HepG2 (cell line): ENCODE data around the gene TSHZ2. TPM values are rescaled to one million over a fixed set of nuclear protein-coding genes. Genes with fewer than 3 reads are reported as not detected.

Experiments
- BRF2 ChIP-seq: sonication (generic); formaldehyde crosslinking; IDR thresholded peaks from 2 replicates; pipeline ENCODE4 v1.8.1; 2022; ENCODE audit warnings: mild to moderate bottlenecking, missing genetic modification reagents
- CAMTA2 ChIP-seq: sonication (generic); formaldehyde crosslinking; IDR thresholded peaks from 2 replicates; pipeline ENCODE4 v1.4.0; 2020; ENCODE audit warnings: mild to moderate bottlenecking, missing genetic modification reagents, borderline replicate concordance
- FIP1L1 ChIP-seq: fragments of 200-400 bp; formaldehyde crosslinking; IDR thresholded peaks from 2 replicates; pipeline ENCODE4 v1.6.1; 2018; ENCODE audit warnings: low read depth, mild to moderate bottlenecking, low read length, moderate library complexity, borderline replicate concordance; ENCODE audit not compliant: insufficient read depth
- MTA3 ChIP-seq: sonication (generic); formaldehyde crosslinking; IDR thresholded peaks from 2 replicates; pipeline ENCODE4 v1.4.0; 2020; ENCODE audit warnings: missing genetic modification reagents
- PHF21A ChIP-seq: sonication (generic); formaldehyde crosslinking; IDR thresholded peaks from 2 replicates; pipeline ENCODE4 v1.5.0; 2020; ENCODE audit warnings: mild to moderate bottlenecking, missing genetic modification reagents
- TAF15 ChIP-seq: fragments of 200-400 bp; formaldehyde crosslinking; IDR thresholded peaks from one replicate; pipeline ENCODE4 v1.6.1; 2018; ENCODE audit warnings: mild to moderate bottlenecking, low read depth, low read length; ENCODE audit not compliant: poor library complexity, severe bottlenecking
- ZC3H13 ChIP-seq: sonication (generic); formaldehyde crosslinking; IDR thresholded peaks from 2 replicates; pipeline ENCODE4 v1.8.1; 2023; ENCODE audit warnings: mild to moderate bottlenecking, missing genetic modification reagents, moderate library complexity
- ZFAT ChIP-seq: sonication (generic); formaldehyde crosslinking; conservative IDR thresholded peaks from 2 replicates; pipeline ENCODE4 v1.8.1; 2023; ENCODE audit warnings: missing genetic modification reagents, inconsistent platforms
- ZGPAT ChIP-seq: IDR thresholded peaks from 2 replicates; pipeline ENCODE4 v1.6.1; 2016; ENCODE audit warnings: mild to moderate bottlenecking
- ZNF18 ChIP-seq: sonication (generic); formaldehyde crosslinking; IDR thresholded peaks from 2 replicates; pipeline ENCODE4 v1.8.0; 2022; ENCODE audit warnings: mild to moderate bottlenecking, missing genetic modification reagents; ENCODE audit not compliant: insufficient replicate concordance
- ZNF558 ChIP-seq: sonication (generic); formaldehyde crosslinking; IDR thresholded peaks from 2 replicates; pipeline ENCODE4 v1.9.0; 2022; ENCODE audit warnings: mild to moderate bottlenecking, missing genetic modification reagents, borderline replicate concordance
- ZSCAN30 ChIP-seq: sonication (generic); formaldehyde crosslinking; IDR thresholded peaks from 2 replicates; pipeline ENCODE4 v1.5.0; 2020; ENCODE audit warnings: mild to moderate bottlenecking, missing genetic modification reagents
- polyA plus RNA-seq, 8 experiments: library from polyadenylated mRNA; depleted of rRNA in 3 of 8; stranded (reverse) in 7 of 8; unstranded in 1 of 8; fragments of >200 nt; fragmentation: Illumina TruSeq in 4 of 8; extraction: Trizol in 4 of 8; gene quantifications; 2 replicates each; pipeline versions ENCODE4 v1.2.1 to v1.2.3, GENCODE V29; 2011 to 2016; ENCODE audit warnings: low read depth in 4 of 8, missing spikeins in 1 of 8, mixed read lengths in 1 of 8; ENCODE audit not compliant: insufficient read depth in 1 of 8
- total RNA-seq, 5 experiments: library from RNA; depleted of rRNA; stranded (reverse); fragments of >200 nt; fragmentation: Illumina TruSeq; extraction: Trizol; gene quantifications; 2 replicates each; pipeline ENCODE4 v1.2.3, GENCODE V29; 2016; ENCODE audit warnings: low read depth in 1 of 5
- TF ChIP-seq, protein P1 (sequence below): sonication (generic); formaldehyde crosslinking; IDR thresholded peaks from 2 replicates; pipeline ENCODE4 v1.4.0; 2020; ENCODE audit warnings: missing genetic modification reagents, borderline replicate concordance
- TF ChIP-seq, protein P2 (sequence below): sonication (generic); formaldehyde crosslinking; IDR thresholded peaks from 2 replicates; pipeline ENCODE4 v1.4.0; 2020; ENCODE audit warnings: missing genetic modification reagents
- TF ChIP-seq, protein P3 (sequence below): sonication (generic); formaldehyde crosslinking; IDR thresholded peaks from 2 replicates; pipeline ENCODE4 v1.5.0; 2020; ENCODE audit warnings: mild to moderate bottlenecking, missing genetic modification reagents

The TSHZ2 gene
- total and polyA plus RNA-seq, 2 of the 13 experiments (the other 11 are each of a cell fraction or from before 2014, with no cell fraction given) = 0.01 TPM; not detected in 1

DNA sequence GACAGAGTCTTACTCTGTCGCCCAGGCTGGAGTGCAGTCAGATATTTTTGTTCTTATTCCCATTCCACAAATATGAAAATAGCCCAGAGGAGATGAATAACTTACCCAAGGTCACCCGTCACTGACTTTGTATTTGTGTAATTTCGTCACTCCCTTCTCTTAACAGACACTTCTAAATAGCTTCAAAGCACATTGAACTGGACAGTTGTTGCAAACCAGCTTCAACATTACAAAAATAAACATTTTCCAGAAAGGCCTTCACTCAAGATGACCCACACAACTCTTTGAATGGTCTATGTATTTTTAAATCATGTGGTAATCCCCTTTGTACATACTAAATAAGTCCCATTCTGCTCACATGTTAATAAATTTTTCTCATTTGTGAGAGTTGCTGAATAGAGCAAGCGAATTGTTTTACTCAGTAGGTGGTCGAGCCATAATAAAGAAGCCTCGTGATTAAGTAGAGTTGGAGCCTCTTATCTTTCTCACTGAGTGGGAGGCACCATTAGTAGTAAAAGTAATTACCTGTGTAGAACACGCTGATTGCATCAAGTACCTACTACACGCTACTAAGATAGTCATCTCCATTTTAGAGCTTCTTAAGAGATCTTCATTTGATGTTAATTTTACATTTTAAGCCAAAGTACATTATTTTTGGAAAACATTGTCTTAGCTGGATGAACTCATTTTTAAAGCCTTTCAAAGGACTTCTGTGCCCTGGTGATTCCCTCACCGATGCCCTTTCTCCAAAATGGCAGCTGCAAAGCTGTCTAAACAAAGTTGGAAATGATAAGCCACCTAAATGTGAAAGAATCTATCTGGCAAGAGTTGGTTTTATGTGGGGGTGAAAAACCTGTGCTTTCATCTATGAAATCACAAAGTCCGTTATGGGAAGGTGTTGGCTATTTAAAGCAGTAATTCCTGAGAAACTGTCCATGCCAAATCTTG, 110.0 kb downstream of the TSHZ2 start (continued):
- TF ChIP-seq ZGPAT (CRISPR knock-in tag) (peak; percentile 60; the same call in 1 of the 2 replicates), ZNF18 (CRISPR knock-in tag) (no peak), CAMTA2 (CRISPR knock-in tag) (no peak), PHF21A (CRISPR knock-in tag) (0 out of 2 replicates have a peak, but pooled peaks have one; percentile 6), MTA3 (no peak), ZFAT (CRISPR knock-in tag) (no peak), ZNF558 (CRISPR knock-in tag) (no peak), TAF15 (no peak), ZSCAN30 (CRISPR knock-in tag) (no peak), FIP1L1 (no peak), BRF2 (CRISPR knock-in tag) (peak; percentile 49; the same call in 1 of the 2 replicates), ZC3H13 (no peak)
- TF ChIP-seq, protein P1, sequence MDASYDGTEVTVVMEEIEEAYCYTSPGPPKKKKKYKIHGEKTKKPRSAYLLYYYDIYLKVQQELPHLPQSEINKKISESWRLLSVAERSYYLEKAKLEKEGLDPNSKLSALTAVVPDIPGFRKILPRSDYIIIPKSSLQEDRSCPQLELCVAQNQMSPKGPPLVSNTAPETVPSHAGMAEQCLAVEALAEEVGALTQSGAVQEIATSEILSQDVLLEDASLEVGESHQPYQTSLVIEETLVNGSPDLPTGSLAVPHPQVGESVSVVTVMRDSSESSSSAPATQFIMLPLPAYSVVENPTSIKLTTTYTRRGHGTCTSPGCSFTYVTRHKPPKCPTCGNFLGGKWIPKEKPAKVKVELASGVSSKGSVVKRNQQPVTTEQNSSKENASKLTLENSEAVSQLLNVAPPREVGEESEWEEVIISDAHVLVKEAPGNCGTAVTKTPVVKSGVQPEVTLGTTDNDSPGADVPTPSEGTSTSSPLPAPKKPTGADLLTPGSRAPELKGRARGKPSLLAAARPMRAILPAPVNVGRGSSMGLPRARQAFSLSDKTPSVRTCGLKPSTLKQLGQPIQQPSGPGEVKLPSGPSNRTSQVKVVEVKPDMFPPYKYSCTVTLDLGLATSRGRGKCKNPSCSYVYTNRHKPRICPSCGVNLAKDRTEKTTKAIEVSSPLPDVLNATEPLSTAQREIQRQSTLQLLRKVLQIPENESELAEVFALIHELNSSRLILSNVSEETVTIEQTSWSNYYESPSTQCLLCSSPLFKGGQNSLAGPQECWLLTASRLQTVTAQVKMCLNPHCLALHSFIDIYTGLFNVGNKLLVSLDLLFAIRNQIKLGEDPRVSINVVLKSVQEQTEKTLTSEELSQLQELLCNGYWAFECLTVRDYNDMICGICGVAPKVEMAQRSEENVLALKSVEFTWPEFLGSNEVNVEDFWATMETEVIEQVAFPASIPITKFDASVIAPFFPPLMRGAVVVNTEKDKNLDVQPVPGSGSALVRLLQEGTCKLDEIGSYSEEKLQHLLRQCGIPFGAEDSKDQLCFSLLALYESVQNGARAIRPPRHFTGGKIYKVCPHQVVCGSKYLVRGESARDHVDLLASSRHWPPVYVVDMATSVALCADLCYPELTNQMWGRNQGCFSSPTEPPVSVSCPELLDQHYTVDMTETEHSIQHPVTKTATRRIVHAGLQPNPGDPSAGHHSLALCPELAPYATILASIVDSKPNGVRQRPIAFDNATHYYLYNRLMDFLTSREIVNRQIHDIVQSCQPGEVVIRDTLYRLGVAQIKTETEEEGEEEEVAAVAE (CRISPR knock-in tag) = peak; percentile 78; the same call in 1 of the 2 replicates
- TF ChIP-seq, protein P2, sequence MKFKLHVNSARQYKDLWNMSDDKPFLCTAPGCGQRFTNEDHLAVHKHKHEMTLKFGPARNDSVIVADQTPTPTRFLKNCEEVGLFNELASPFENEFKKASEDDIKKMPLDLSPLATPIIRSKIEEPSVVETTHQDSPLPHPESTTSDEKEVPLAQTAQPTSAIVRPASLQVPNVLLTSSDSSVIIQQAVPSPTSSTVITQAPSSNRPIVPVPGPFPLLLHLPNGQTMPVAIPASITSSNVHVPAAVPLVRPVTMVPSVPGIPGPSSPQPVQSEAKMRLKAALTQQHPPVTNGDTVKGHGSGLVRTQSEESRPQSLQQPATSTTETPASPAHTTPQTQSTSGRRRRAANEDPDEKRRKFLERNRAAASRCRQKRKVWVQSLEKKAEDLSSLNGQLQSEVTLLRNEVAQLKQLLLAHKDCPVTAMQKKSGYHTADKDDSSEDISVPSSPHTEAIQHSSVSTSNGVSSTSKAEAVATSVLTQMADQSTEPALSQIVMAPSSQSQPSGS = peak; percentile 91
- TF ChIP-seq, protein P3, sequence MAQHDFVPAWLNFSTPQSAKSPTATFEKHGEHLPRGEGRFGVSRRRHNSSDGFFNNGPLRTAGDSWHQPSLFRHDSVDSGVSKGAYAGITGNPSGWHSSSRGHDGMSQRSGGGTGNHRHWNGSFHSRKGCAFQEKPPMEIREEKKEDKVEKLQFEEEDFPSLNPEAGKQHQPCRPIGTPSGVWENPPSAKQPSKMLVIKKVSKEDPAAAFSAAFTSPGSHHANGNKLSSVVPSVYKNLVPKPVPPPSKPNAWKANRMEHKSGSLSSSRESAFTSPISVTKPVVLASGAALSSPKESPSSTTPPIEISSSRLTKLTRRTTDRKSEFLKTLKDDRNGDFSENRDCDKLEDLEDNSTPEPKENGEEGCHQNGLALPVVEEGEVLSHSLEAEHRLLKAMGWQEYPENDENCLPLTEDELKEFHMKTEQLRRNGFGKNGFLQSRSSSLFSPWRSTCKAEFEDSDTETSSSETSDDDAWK (CRISPR knock-in tag) = no peak
